Measurements from ENCODE around the gene PCDHGB3.
"Not testable (repeated sequence)": the region's sequence is repeated elsewhere in the genome, so short reads cannot be mapped to it uniquely, and the experiment has no call there.

The PCDHGB3 gene

DNA sequence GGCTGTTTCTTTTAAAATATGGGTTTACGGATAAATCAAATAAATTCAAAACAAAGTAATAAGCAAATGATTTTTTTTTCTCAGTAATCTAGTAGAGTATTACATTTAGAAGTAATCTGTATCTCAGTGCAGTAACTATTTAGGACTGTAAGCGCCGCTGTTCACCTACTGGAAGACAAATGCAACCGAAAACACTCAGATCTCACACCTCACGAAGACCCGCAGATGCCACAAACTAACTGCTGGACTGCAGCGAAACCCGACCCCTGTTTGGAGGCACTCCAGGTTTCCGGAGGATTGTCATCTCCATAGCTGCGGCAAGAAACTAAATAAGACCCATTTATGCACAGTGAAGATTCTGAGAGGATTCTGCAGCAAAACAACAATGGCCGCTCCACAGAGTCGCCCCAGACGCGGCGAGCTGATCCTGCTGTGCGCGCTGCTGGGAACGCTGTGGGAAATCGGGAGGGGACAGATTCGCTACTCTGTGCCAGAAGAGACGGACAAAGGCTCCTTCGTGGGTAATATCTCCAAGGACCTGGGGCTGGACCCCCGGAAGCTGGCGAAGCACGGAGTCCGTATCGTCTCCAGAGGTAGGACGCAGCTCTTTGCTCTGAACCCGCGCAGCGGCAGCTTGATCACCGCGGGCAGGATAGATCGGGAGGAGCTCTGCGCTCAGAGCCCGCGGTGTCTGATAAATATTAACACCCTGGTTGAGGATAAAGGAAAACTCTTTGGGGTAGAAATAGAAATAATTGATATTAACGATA is 22.6 kb downstream of the PCDHGB3 start, which contains the start of gene PCDHGA8:
PCDHGA8 (plus strand) TSS at position 205 of the 770 bp plus-strand sequence; CDS start at position 386, 181 bp downstream.
- no peak for DNase-seq (ENCODE audit: low read depth in 2 of 2)

- DNase-seq (ENCODE audit: low read depth in 2 of 2), result no peak
Observed at GRCh38 chr5:141393267-141393666, 23.2 kb downstream of the PCDHGB3 start.

DNA sequence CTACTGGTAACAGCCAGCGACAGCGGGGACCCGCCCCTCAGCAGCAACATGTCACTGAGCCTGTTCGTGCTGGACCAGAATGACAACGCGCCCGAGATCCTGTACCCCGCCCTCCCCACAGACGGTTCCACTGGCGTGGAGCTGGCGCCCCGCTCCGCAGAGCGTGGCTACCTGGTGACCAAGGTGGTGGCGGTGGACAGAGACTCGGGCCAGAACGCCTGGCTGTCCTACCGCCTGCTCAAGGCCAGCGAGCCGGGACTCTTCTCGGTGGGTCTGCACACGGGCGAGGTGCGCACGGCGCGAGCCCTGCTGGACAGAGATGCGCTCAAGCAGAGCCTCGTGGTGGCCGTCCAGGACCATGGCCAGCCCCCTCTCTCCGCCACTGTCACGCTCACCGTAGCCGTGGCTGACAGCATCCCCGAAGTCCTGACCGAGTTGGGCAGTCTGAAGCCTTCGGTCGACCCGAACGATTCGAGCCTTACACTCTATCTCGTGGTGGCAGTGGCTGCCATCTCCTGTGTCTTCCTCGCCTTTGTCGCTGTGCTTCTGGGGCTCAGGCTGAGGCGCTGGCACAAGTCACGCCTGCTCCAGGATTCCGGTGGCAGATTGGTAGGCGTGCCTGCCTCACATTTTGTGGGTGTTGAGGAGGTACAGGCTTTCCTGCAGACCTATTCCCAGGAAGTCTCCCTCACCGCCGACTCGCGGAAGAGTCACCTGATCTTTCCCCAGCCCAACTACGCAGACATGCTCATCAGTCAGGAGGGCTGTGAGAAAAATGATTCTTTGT is 24.6 kb downstream of the PCDHGB3 start:
- not testable (repeated sequence) for DNase-seq (ENCODE audit: low read depth in 2 of 2)

GRCh38 chr5:141397756-141398551 is 27.9 kb downstream of the PCDHGB3 start, which contains the start of gene PCDHGB5:
Gene PCDHGB5 (plus strand): TSS chr5:141397947. CDS start chr5:141398128, 181 bp downstream.
- DNase-seq (ENCODE audit: low read depth in 2 of 2), result peak in 1 of 2 donors; percentile 20

DNA sequence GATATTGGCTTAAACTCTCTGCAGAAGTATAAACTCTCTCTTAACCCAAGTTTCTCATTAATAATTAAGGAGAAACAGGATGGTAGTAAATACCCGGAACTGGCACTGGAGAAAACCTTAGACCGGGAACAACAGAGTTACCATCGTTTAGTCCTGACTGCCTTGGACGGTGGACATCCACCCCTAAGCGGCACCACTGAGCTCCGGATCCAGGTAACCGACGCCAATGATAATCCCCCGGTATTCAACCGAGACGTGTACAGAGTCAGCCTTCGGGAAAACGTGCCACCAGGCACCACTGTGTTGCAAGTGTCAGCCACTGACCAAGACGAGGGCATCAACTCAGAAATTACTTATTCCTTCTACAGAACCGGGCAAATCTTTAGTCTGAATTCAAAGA is 28.6 kb downstream of the PCDHGB3 start:
- no peak for DNase-seq (ENCODE audit: low read depth in 2 of 2)

- no peak for DNase-seq (ENCODE audit: low read depth in 2 of 2)
Observed at GRCh38 chr5:141399555-141400258, 29.7 kb downstream of the PCDHGB3 start.

GRCh38 chr5:141402553-141403243 is 32.7 kb downstream of the PCDHGB3 start, which contains the start of gene PCDHGA9:
Gene PCDHGA9 (plus strand): TSS chr5:141402778. CDS start chr5:141402953, 175 bp downstream.
- DNase-seq (ENCODE audit: low read depth in 2 of 2), result no peak

- no peak for DNase-seq (ENCODE audit: low read depth in 2 of 2)
Observed at GRCh38 chr5:141403387-141403786, 33.3 kb downstream of the PCDHGB3 start.

- DNase-seq (ENCODE audit: low read depth in 2 of 2), result peak in 1 of 2 donors; percentile 22
Observed at GRCh38 chr5:141407790-141408505, 37.9 kb downstream of the PCDHGB3 start, which contains the start of gene PCDHGB6. Gene PCDHGB6 (plus strand): TSS chr5:141408021. CDS start chr5:141408203, 182 bp downstream.

DNA sequence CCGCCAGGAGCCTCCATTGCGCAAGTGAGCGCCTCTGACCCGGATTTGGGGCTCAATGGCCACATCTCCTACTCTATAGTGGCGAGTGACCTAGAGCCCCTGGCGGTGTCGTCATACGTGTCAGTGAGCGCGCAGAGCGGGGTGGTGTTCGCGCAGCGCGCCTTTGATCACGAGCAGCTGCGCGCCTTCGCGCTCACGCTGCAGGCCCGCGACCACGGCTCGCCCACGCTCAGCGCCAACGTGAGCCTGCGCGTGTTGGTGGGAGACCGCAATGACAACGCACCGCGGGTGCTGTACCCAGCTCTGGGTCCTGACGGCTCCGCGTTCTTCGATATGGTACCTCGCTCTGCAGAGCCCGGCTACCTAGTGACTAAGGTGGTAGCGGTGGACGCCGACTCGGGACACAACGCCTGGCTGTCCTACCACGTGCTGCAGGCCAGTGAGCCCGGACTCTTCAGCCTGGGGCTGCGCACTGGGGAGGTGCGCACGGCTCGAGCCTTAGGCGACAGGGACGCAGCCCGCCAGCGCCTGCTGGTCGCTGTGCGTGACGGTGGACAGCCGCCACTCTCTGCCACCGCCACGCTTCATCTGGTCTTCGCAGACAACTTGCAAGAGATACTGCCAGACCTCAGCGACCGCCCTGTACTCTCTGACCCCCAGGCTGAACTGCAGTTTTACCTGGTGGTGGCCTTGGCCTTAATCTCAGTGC is 39.7 kb downstream of the PCDHGB3 start:
- no peak for DNase-seq (ENCODE audit: low read depth in 2 of 2)

GRCh38 chr5:141411575-141411974 is 41.5 kb downstream of the PCDHGB3 start:
- no peak for DNase-seq (ENCODE audit: low read depth in 2 of 2)

GRCh38 chr5:141412854-141413539 is 43.0 kb downstream of the PCDHGB3 start, which contains the start of gene PCDHGA10:
Gene PCDHGA10 (plus strand): TSS chr5:141412987. CDS start chr5:141413176, 189 bp downstream.
- DNase-seq (ENCODE audit: low read depth in 2 of 2), result peak; percentile 31 to 39

GRCh38 chr5:141413540-141414069 is 43.6 kb downstream of the PCDHGB3 start:
- DNase-seq (ENCODE audit: low read depth in 2 of 2), result no peak

- DNase-seq (ENCODE audit: low read depth in 2 of 2), result not testable (repeated sequence)
Observed at GRCh38 chr5:141414548-141415274, 44.7 kb downstream of the PCDHGB3 start.

- not testable (repeated sequence) for DNase-seq (ENCODE audit: low read depth in 2 of 2)
Observed at GRCh38 chr5:141415275-141415618, 45.2 kb downstream of the PCDHGB3 start.

DNA sequence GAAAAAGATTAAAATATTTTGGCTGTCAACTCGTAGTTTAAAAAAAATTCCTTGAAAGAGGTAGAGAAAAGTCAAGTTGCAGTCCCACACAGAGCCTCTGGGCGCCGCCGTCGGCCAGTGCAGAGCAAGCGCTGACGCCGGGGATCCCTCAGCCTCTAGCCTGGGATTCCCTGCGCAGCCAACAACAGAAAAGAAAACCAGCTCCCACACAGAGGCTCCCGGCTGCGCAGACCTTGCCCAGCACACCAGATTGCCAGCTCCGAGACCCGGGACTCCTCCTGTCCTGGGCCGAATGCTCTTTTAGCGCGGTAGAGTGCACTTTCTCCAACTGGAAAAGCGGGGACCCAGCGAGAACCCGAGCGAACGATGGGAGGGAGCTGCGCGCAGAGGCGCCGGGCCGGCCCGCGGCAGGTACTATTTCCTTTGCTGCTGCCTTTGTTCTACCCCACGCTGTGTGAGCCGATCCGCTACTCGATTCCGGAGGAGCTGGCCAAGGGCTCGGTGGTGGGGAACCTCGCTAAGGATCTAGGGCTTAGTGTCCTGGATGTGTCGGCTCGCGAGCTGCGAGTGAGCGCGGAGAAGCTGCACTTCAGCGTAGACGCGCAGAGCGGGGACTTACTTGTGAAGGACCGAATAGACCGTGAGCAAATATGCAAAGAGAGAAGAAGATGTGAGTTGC is 47.6 kb downstream of the PCDHGB3 start, which contains the start of gene PCDHGB7:
PCDHGB7 (plus strand) TSS at position 184 of the 679 bp plus-strand sequence; CDS start at position 367, 183 bp downstream.
- DNase-seq (ENCODE audit: low read depth in 2 of 2), result peak; percentile 35 to 39

Measured in stimulated activated CD4-positive, alpha-beta T cell treated with anti-CD3 and anti-CD28 coated beads, Interleukin-15, amount 100 ng/mL, for 48 hours (primary cell).